Transverse colon (tissue), 4 donors: ENCODE results near the gene LRRC14B. TPM values are rescaled to one million over a fixed set of nuclear protein-coding genes. Genes with fewer than 3 reads are reported as not detected.

Experiments used
- DNase-seq: peaks from one replicate; pipeline ENCODE4 v3.0.0-alpha.2; 2019
- H3K27ac ChIP-seq, 4 donors: fragments of 200-600 bp; sonication (generic); 2 replicates each; pipeline ENCODE4 v1.5.1; 2016 to 2018; ENCODE audit warnings: inconsistent platforms in 4 of 4
- H3K27me3 ChIP-seq: fragments of 200-600 bp; sonication (generic); 2 replicates; pipeline ENCODE4 v1.5.1; 2017; ENCODE audit warnings: inconsistent platforms
- H3K36me3 ChIP-seq, 4 donors: fragments of 200-600 bp; sonication (generic); 2 replicates each; pipeline ENCODE4 v1.5.1; 2017 to 2019; ENCODE audit warnings: inconsistent platforms in 4 of 4
- H3K4me1 ChIP-seq, 4 donors: fragments of 200-600 bp; sonication (generic); 2 replicates each; pipeline ENCODE4 v1.5.1; 2017 to 2020; ENCODE audit warnings: inconsistent platforms in 4 of 4
- H3K4me3 ChIP-seq, 4 donors: fragments of 200-600 bp; sonication (generic); 1 replicate in 1 of 4; 2 replicates in 3 of 4; pipeline versions ENCODE4 v1.5.1 to v1.6.1; 2017 to 2019; ENCODE audit warnings: inconsistent platforms in 4 of 4
- H3K9me3 ChIP-seq, 2 donors: fragments of 200-600 bp; sonication (generic); 2 replicates each; pipeline ENCODE4 v1.5.1; 2017 to 2019; ENCODE audit warnings: inconsistent platforms in 2 of 2
- CTCF ChIP-seq, 5 experiments: fragments of 200-600 bp in 3 of 5; fragments of 450-650 bp in 2 of 5; sonication (generic) in 3 of 5; IDR thresholded peaks; 1 replicate in 2 of 5; 2 replicates in 3 of 5; pipeline ENCODE4 v1.5.1; 2016 to 2017; ENCODE audit warnings: antibody characterized with exemption in 5 of 5, inconsistent platforms in 3 of 5, mild to moderate bottlenecking in 2 of 5, moderate library complexity in 1 of 5
- EP300 ChIP-seq: sonication (generic); formaldehyde crosslinking; IDR thresholded peaks from one replicate; pipeline ENCODE4 v1.6.1; 2017; ENCODE audit warnings: antibody characterized with exemption, low read depth
- POLR2A ChIP-seq: fragments of 450-650 bp; IDR thresholded peaks from one replicate; pipeline ENCODE4 v1.6.1; 2016; ENCODE audit warnings: antibody characterized with exemption, mild to moderate bottlenecking, moderate library complexity
- POLR2AphosphoS5 ChIP-seq, 3 donors: sonication (generic); formaldehyde crosslinking; IDR thresholded peaks; one replicate each; pipeline ENCODE4 v1.6.1; 2016; ENCODE audit warnings: antibody characterized with exemption in 3 of 3
- WGBS, 2 donors: methylation state at CpG; one replicate each; pipeline ENCODE4 v1.1.5; 2018; ENCODE audit warnings: low coverage in 1 of 2; 5-methylcytosine and 5-hydroxymethylcytosine counted together
- in situ Hi-C, 4 donors: fragments of 200-750 bp; cut with MboI; loops; one replicate each; pipeline versions ENCODE4 v1.15.0 to v1.15.1; 2017; ENCODE audit warnings: low sequenced_read_pairs in 3 of 4, low pct_ligation_motif_present in 1 of 4, low pct_unique_long_range_greater_than_20kb in 1 of 4
- intact Hi-C: fragments of 100-400 bp; cut with DNase I; formaldehyde crosslinking; loops from one replicate; pipeline ENCODE4 v1.15.1; 2023; ENCODE audit warnings: low total_unique reads
- total RNA-seq, 4 donors: library from RNA; depleted of rRNA; stranded (reverse); fragments of >200 nt; gene quantifications; one replicate each; pipeline ENCODE4 v1.1.0, GENCODE V29; 2016

Gene LRRC14B
- total RNA-seq, 4 donors from 2014 or later, result not detected

GRCh38 chr5:170971-171800 lies 20.1 kb upstream of the LRRC14B start:
- no peak for TF ChIP-seq POLR2AphosphoS5 (IDR thresholded peaks at IDR 0.05)
- TF ChIP-seq CTCF (IDR thresholded peaks at IDR 0.05), result no peak
- TF ChIP-seq EP300, result no peak
- TF ChIP-seq POLR2A, result no peak
- Histone ChIP-seq H3K4me1 (no peaks in the 10 kb centered on the region), H3K27me3 (no peaks in the 10 kb centered on the region), H3K9me3 (no peaks in the 10 kb centered on the region), H3K4me3 (no peak overlapping the region), H3K36me3 (no peaks in the 10 kb centered on the region), H3K27ac (no peak overlapping the region)
- intact Hi-C loops (no loop called here), in situ Hi-C loops (no loop called here)
- no peak for DNase-seq
- whole genome bisulfite sequencing, 2 donors, result 79% methylated on average over 32 of the region's 37 CpGs; no CpG with 5 or more reads in 1 of the 2 donors

- Histone ChIP-seq H3K4me1 (no peaks in the 10 kb centered on the region), H3K9me3 (no peaks in the 10 kb centered on the region), H3K27me3 (no peaks in the 10 kb centered on the region), H3K36me3 (no peaks in the 10 kb centered on the region), H3K27ac (no peak overlapping the region), H3K4me3 (no peak overlapping the region)
- intact Hi-C loops, result no loop called here
- no peak for DNase-seq
- TF ChIP-seq CTCF (IDR thresholded peaks at IDR 0.05) (no peak), POLR2AphosphoS5 (IDR thresholded peaks at IDR 0.05) (no peak), POLR2A (no peak), EP300 (no peak)
- WGBS, 2 donors, result 90% methylated on average over 15 of the region's 23 CpGs; no CpG with 5 or more reads in 1 of the 2 donors
- in situ Hi-C loops, result no loop called here
Observed at GRCh38 chr5:171801-172331, 19.4 kb upstream of the LRRC14B start.

- Histone ChIP-seq H3K27me3 (no peaks in the 10 kb centered on the region), H3K4me3 (no peak overlapping the region), H3K27ac (no peak overlapping the region), H3K9me3 (no peaks in the 10 kb centered on the region), H3K36me3 (no peaks in the 10 kb centered on the region), H3K4me1 (no peaks in the 10 kb centered on the region)
- in situ Hi-C loops, result no loop called here
- no peak for TF ChIP-seq POLR2A
- no peak for TF ChIP-seq POLR2AphosphoS5 (IDR thresholded peaks at IDR 0.05)
- no peak for TF ChIP-seq CTCF (IDR thresholded peaks at IDR 0.05)
- no peak for TF ChIP-seq EP300
- WGBS, 2 donors, result 84% methylated on average over 13 of the region's 13 CpGs; no CpG with 5 or more reads in 1 of the 2 donors
- intact Hi-C loops, result no loop called here
- no peak for DNase-seq
Observed at GRCh38 chr5:172421-172820, 18.9 kb upstream of the LRRC14B start.

GRCh38 chr5:172841-173251 lies 18.4 kb upstream of the LRRC14B start:
- H3K4me1 ChIP-seq, result no peaks in the 10 kb centered on the region
- no peak for DNase-seq
- no peak overlapping the region for H3K27ac ChIP-seq
- intact Hi-C loops (no loop called here), in situ Hi-C loops (no loop called here)
- TF ChIP-seq POLR2AphosphoS5 (IDR thresholded peaks at IDR 0.05), result no peak
- no peak overlapping the region for H3K4me3 ChIP-seq
- H3K27me3 ChIP-seq, result no peaks in the 10 kb centered on the region
- H3K9me3 ChIP-seq, result no peaks in the 10 kb centered on the region
- no peaks in the 10 kb centered on the region for H3K36me3 ChIP-seq
- WGBS, 2 donors, result 73 to 82% methylated on average over 9 to 17 of the region's 17 CpGs
